Lower leg skin (tissue), 3 donors: Measurements from ENCODE around the gene IBA57.

Experiments
- CTCF ChIP-seq, 3 donors: fragments of 450-650 bp; IDR thresholded peaks; one replicate each; pipeline ENCODE4 v1.5.1; 2016; ENCODE audit warnings: antibody characterized with exemption in 3 of 3, mild to moderate bottlenecking in 3 of 3, moderate library complexity in 2 of 3
- POLR2A ChIP-seq, 2 donors: fragments of 450-650 bp; IDR thresholded peaks; one replicate each; pipeline ENCODE4 v1.6.1; 2016 to 2017; ENCODE audit warnings: antibody characterized with exemption in 2 of 2, mild to moderate bottlenecking in 1 of 2, moderate library complexity in 1 of 2

DNA sequence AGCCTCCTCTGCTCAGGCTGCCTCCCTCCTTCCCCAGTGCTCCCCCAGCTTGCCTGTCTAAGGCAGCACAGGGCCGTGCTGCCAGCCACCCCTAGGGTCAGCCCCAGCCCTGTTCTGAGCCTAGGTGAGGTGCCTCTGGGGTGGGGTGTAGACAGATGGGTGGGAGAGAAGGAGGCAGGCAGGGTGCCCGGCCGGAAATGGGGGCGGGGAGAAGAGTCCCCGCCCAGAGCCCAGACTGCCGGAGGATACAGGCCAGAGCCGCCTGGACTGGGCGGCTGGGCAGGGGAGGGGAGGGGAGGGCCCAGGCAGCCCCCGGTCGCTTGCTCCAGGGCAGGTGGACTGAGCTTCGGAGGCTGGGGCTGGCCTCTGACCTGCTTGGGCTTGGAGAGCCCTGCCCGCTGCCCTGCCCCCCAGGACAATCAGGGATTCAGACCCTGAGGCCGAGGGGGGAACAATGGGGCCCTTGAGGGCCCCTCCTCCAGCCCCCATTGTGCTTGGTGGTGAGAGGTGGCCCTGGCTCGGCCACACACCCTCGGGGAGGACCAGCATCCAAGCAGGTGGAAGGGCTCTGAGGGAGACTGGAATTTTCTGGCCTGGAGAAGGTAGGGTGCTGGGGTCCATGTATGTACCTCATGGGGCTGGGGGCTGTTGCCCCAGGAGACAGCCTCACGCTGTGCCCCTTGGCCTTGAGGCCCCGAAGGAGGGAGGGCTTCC lies 16.0 kb upstream of the IBA57 start, which contains the start of gene GJC2:
- TF ChIP-seq CTCF (IDR thresholded peaks at IDR 0.05): no peak
- TF ChIP-seq POLR2A (IDR thresholded peaks at IDR 0.05): no peak
